Activated naive CD4-positive, alpha-beta T cell treated with anti-CD3 and anti-CD28 coated beads, Interleukin-2, amount 50 U/mL, for 24 hours (primary cell): ENCODE results near the gene SYNDIG1.

ENCODE experiments used
- H3K27ac Mint-ChIP-seq: one replicate; pipeline ENCODE4 v1.8.0; 2021; ENCODE audit warnings: mild to moderate bottlenecking, mixed read lengths
- H3K27me3 Mint-ChIP-seq: one replicate; pipeline ENCODE4 v1.8.0; 2021; ENCODE audit warnings: mixed read lengths
- H3K36me3 Mint-ChIP-seq: one replicate; pipeline ENCODE4 v1.8.0; 2021; ENCODE audit warnings: mixed read lengths
- H3K4me1 Mint-ChIP-seq: one replicate; pipeline ENCODE4 v1.8.0; 2021; ENCODE audit warnings: mixed read lengths
- H3K4me3 Mint-ChIP-seq: one replicate; pipeline ENCODE4 v1.8.0; 2021; ENCODE audit warnings: mild to moderate bottlenecking, mixed read lengths
- H3K9me3 Mint-ChIP-seq: one replicate; pipeline ENCODE4 v1.8.0; 2021; ENCODE audit warnings: mixed read lengths

Gene SYNDIG1

GRCh38 chr20:24694157-24694726 is 224.8 kb downstream of the SYNDIG1 start:
- Mint-ChIP-seq H3K4me1 (no peaks in the 10 kb centered on the region), H3K27ac (no peak overlapping the region), H3K9me3 (peaks cover 5% of the 10 kb centered on the region), H3K36me3 (no peaks in the 10 kb centered on the region), H3K27me3 (peaks cover 10% of the 10 kb centered on the region), H3K4me3 (no peak overlapping the region)

GRCh38 chr20:24694727-24695528 is 225.5 kb downstream of the SYNDIG1 start:
- Mint-ChIP-seq H3K36me3 (no peaks in the 10 kb centered on the region), H3K27ac (no peak overlapping the region), H3K4me1 (no peaks in the 10 kb centered on the region), H3K4me3 (no peak overlapping the region), H3K27me3 (peaks cover 5% of the 10 kb centered on the region), H3K9me3 (no peaks in the 10 kb centered on the region)

GRCh38 chr20:24695529-24696225 is 226.2 kb downstream of the SYNDIG1 start:
- H3K36me3 Mint-ChIP-seq = no peaks in the 10 kb centered on the region
- no peak overlapping the region for H3K27ac Mint-ChIP-seq
- H3K9me3 Mint-ChIP-seq = no peaks in the 10 kb centered on the region
- H3K4me1 Mint-ChIP-seq = no peaks in the 10 kb centered on the region
- no peak overlapping the region for H3K4me3 Mint-ChIP-seq
- H3K27me3 Mint-ChIP-seq = peaks cover 5% of the 10 kb centered on the region

- H3K36me3 Mint-ChIP-seq = no peaks in the 10 kb centered on the region
- H3K9me3 Mint-ChIP-seq = no peaks in the 10 kb centered on the region
- peaks cover 5% of the 10 kb centered on the region for H3K27me3 Mint-ChIP-seq
- no peak overlapping the region for H3K27ac Mint-ChIP-seq
- H3K4me1 Mint-ChIP-seq = no peaks in the 10 kb centered on the region
- no peak overlapping the region for H3K4me3 Mint-ChIP-seq
These were observed 227.0 kb downstream of the SYNDIG1 start for GRCh38 chr20:24696396-24696795.

GRCh38 chr20:24697411-24697810 is 228.0 kb downstream of the SYNDIG1 start:
- H3K9me3 Mint-ChIP-seq = no peaks in the 10 kb centered on the region
- H3K4me1 Mint-ChIP-seq = no peaks in the 10 kb centered on the region
- no peak overlapping the region for H3K27ac Mint-ChIP-seq
- no peak overlapping the region for H3K4me3 Mint-ChIP-seq
- H3K27me3 Mint-ChIP-seq = peaks cover 1% of the 10 kb centered on the region
- H3K36me3 Mint-ChIP-seq = no peaks in the 10 kb centered on the region

- peaks cover 1% of the 10 kb centered on the region for H3K27me3 Mint-ChIP-seq
- no peaks in the 10 kb centered on the region for H3K9me3 Mint-ChIP-seq
- H3K36me3 Mint-ChIP-seq = no peaks in the 10 kb centered on the region
- H3K4me3 Mint-ChIP-seq = no peak overlapping the region
- no peak overlapping the region for H3K27ac Mint-ChIP-seq
- H3K4me1 Mint-ChIP-seq = no peaks in the 10 kb centered on the region
These were observed 228.8 kb downstream of the SYNDIG1 start for GRCh38 chr20:24698189-24698588.

GRCh38 chr20:24698706-24699206 is 229.3 kb downstream of the SYNDIG1 start:
- Mint-ChIP-seq H3K36me3 (no peaks in the 10 kb centered on the region), H3K27ac (no peak overlapping the region), H3K9me3 (no peaks in the 10 kb centered on the region), H3K27me3 (peaks cover 1% of the 10 kb centered on the region), H3K4me3 (no peak overlapping the region), H3K4me1 (no peaks in the 10 kb centered on the region)

- H3K4me1 Mint-ChIP-seq = no peaks in the 10 kb centered on the region
- peaks cover 1% of the 10 kb centered on the region for H3K27me3 Mint-ChIP-seq
- H3K27ac Mint-ChIP-seq = no peak overlapping the region
- no peak overlapping the region for H3K4me3 Mint-ChIP-seq
- no peaks in the 10 kb centered on the region for H3K36me3 Mint-ChIP-seq
- no peaks in the 10 kb centered on the region for H3K9me3 Mint-ChIP-seq
These were observed 230.1 kb downstream of the SYNDIG1 start for GRCh38 chr20:24699321-24700165.

- Mint-ChIP-seq H3K4me1 (no peaks in the 10 kb centered on the region), H3K27ac (no peak overlapping the region), H3K36me3 (no peaks in the 10 kb centered on the region), H3K4me3 (no peak overlapping the region), H3K9me3 (no peaks in the 10 kb centered on the region), H3K27me3 (no peaks in the 10 kb centered on the region)
These were observed 230.9 kb downstream of the SYNDIG1 start for GRCh38 chr20:24700166-24700860.

GRCh38 chr20:24701027-24701426 is 231.6 kb downstream of the SYNDIG1 start:
- Mint-ChIP-seq H3K27ac (no peak overlapping the region), H3K4me3 (no peak overlapping the region), H3K9me3 (no peaks in the 10 kb centered on the region), H3K36me3 (no peaks in the 10 kb centered on the region), H3K27me3 (no peaks in the 10 kb centered on the region), H3K4me1 (no peaks in the 10 kb centered on the region)

- Mint-ChIP-seq H3K27ac (no peak overlapping the region), H3K4me1 (no peaks in the 10 kb centered on the region), H3K27me3 (no peaks in the 10 kb centered on the region), H3K9me3 (no peaks in the 10 kb centered on the region), H3K4me3 (no peak overlapping the region), H3K36me3 (no peaks in the 10 kb centered on the region)
These were observed 232.2 kb downstream of the SYNDIG1 start for GRCh38 chr20:24701668-24702067.

- Mint-ChIP-seq H3K36me3 (no peaks in the 10 kb centered on the region), H3K4me3 (no peak overlapping the region), H3K4me1 (no peaks in the 10 kb centered on the region), H3K27me3 (no peaks in the 10 kb centered on the region), H3K27ac (no peak overlapping the region), H3K9me3 (no peaks in the 10 kb centered on the region)
These were observed 233.3 kb downstream of the SYNDIG1 start for GRCh38 chr20:24702501-24703283.

- H3K4me3 Mint-ChIP-seq = no peak overlapping the region
- H3K9me3 Mint-ChIP-seq = no peaks in the 10 kb centered on the region
- H3K36me3 Mint-ChIP-seq = no peaks in the 10 kb centered on the region
- no peak overlapping the region for H3K27ac Mint-ChIP-seq
- no peaks in the 10 kb centered on the region for H3K4me1 Mint-ChIP-seq
- no peaks in the 10 kb centered on the region for H3K27me3 Mint-ChIP-seq
These were observed 233.8 kb downstream of the SYNDIG1 start for GRCh38 chr20:24703284-24703610.

GRCh38 chr20:24704899-24705298 is 235.5 kb downstream of the SYNDIG1 start:
- Mint-ChIP-seq H3K27me3 (no peaks in the 10 kb centered on the region), H3K27ac (no peak overlapping the region), H3K4me3 (no peak overlapping the region), H3K4me1 (no peaks in the 10 kb centered on the region), H3K36me3 (no peaks in the 10 kb centered on the region), H3K9me3 (no peaks in the 10 kb centered on the region)
